Tibial artery (tissue), 4 donors: ENCODE measurements around the gene CCR5.

Experiments
- DNase-seq, 2 donors: peaks; one replicate each; pipeline ENCODE4 v3.0.0-alpha.2; 2019
- H3K27ac ChIP-seq, 2 donors: fragments of 200-600 bp; sonication (generic) in 1 of 2; 1 replicate in 1 of 2; 2 replicates in 1 of 2; pipeline ENCODE4 v1.5.1; 2018 to 2019; ENCODE audit warnings: mild to moderate bottlenecking in 1 of 2
- H3K27me3 ChIP-seq, 2 donors: fragments of 200-600 bp; sonication (generic) in 1 of 2; one replicate each; pipeline versions ENCODE4 v1.5.1 to v1.6.0; 2016 to 2019
- H3K36me3 ChIP-seq, 3 donors: fragments of 200-600 bp; sonication (generic) in 2 of 3; one replicate each; pipeline ENCODE4 v1.5.1; 2016 to 2019; ENCODE audit warnings: mild to moderate bottlenecking in 2 of 3
- H3K4me1 ChIP-seq, 4 donors: fragments of 200-600 bp; sonication (generic) in 2 of 4; 1 replicate in 3 of 4; 2 replicates in 1 of 4; pipeline ENCODE4 v1.5.1; 2016 to 2019
- H3K4me3 ChIP-seq, 2 donors: fragments of 200-600 bp; sonication (generic) in 1 of 2; 1 replicate in 1 of 2; 2 replicates in 1 of 2; pipeline ENCODE4 v1.5.1; 2018 to 2019; ENCODE audit warnings: mild to moderate bottlenecking in 2 of 2
- H3K9me3 ChIP-seq, 3 donors: fragments of 200-600 bp; sonication (generic) in 1 of 3; one replicate each; pipeline ENCODE4 v1.5.1; 2016 to 2019
- CTCF ChIP-seq, 2 experiments: fragments of 200-600 bp in 1 of 2; fragments of 450-650 bp in 1 of 2; IDR thresholded peaks; one replicate each; pipeline ENCODE4 v1.5.1; 2017 to 2019; ENCODE audit warnings: antibody characterized with exemption in 2 of 2, mild to moderate bottlenecking in 1 of 2, moderate library complexity in 1 of 2
- intact Hi-C: fragments of 100-400 bp; cut with DNase I; formaldehyde crosslinking; loops from one replicate; pipeline ENCODE4 v1.15.0; 2023; ENCODE audit warnings: low total_unique reads

The CCR5 gene

DNA sequence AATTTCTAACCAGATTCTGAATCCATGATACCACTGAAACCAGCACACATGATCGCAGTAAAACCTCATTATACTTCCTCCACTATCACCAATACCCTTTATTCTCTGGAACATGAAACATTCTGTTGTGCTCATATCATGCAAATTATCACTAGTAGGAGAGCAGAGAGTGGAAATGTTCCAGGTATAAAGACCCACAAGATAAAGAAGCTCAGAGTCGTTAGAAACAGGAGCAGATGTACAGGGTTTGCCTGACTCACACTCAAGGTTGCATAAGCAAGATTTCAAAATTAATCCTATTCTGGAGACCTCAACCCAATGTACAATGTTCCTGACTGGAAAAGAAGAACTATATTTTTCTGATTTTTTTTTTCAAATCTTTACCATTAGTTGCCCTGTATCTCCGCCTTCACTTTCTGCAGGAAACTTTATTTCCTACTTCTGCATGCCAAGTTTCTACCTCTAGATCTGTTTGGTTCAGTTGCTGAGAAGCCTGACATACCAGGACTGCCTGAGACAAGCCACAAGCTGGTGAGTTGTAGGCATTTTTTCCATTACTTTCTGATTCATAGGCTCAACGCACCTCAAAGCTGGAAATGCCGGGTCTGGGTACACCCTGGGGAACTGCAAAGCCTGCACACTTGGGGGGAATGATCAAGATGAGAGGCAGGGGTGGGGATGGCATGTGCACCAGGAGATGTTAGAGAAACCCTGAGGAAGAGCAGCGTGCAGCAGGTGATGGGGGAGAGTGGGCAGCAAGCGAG lies 16.9 kb upstream of the CCR5 start, which contains the start of gene CCR2:
Gene CCR2, plus strand, starts transcription at position 465 of the 764 bp plus-strand sequence. CDS start 3,417 bp downstream, outside the sequence.
- no peak for TF ChIP-seq CTCF (IDR thresholded peaks at IDR 0.05)
- Histone ChIP-seq H3K27ac (no peak within 1 kb of the TSS), H3K36me3 (no peaks in the 10 kb centered on the region), H3K4me1 (no peaks in the 10 kb centered on the region), H3K9me3 (no peaks in the 10 kb centered on the region), H3K27me3 (peaks cover 0 to 9% of the 10 kb centered on the region in 2 donors), H3K4me3 (no peak within 1 kb of the TSS)
- intact Hi-C loops: no loop called here
- no peak for DNase-seq

- no peak overlapping the region for H3K27ac ChIP-seq
- H3K4me1 ChIP-seq: no peaks in the 10 kb centered on the region
- no peak overlapping the region for H3K4me3 ChIP-seq
- intact Hi-C loops: no loop called here
- no peaks in the 10 kb centered on the region for H3K9me3 ChIP-seq
- DNase-seq: no peak
- no peaks in the 10 kb centered on the region for H3K36me3 ChIP-seq
- TF ChIP-seq CTCF (IDR thresholded peaks at IDR 0.05): no peak
- H3K27me3 ChIP-seq: peaks cover 0 to 9% of the 10 kb centered on the region in 2 donors
Observed at GRCh38 chr3:46354478-46354877, 16.3 kb upstream of the CCR5 start.

- H3K27me3 ChIP-seq: peaks cover 0 to 9% of the 10 kb centered on the region in 2 donors
- no peaks in the 10 kb centered on the region for H3K36me3 ChIP-seq
- no peak overlapping the region for H3K4me3 ChIP-seq
- no peak for DNase-seq
- intact Hi-C loops: no loop called here
- H3K4me1 ChIP-seq: no peaks in the 10 kb centered on the region
- H3K9me3 ChIP-seq: no peaks in the 10 kb centered on the region
- H3K27ac ChIP-seq: no peak overlapping the region
- no peak for TF ChIP-seq CTCF (IDR thresholded peaks at IDR 0.05)
Observed at GRCh38 chr3:46354984-46355383, 15.8 kb upstream of the CCR5 start.

DNA sequence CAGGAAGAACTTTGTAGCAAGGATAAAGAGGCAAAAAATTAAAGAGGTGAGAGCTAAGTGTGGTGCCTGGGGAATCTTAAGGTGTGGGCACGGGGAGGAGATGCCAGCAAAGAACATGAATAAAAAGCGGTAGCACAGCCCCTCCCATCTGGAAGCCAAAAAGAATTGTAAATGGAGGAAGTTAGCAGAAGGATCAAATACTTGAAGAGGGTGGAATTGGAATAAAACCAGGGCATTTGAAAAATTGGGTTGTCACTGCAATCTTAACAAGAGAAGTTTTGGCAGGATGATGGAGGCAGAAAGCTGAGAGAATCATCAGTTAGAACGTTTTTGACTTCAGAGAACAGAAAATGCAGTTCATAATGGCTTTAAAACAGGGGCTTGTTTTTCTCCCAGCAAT lies 14.5 kb upstream of the CCR5 start:
- H3K4me3 ChIP-seq: no peak overlapping the region
- H3K36me3 ChIP-seq: no peaks in the 10 kb centered on the region
- no peak overlapping the region for H3K27ac ChIP-seq
- no peak for TF ChIP-seq CTCF (IDR thresholded peaks at IDR 0.05)
- no peaks in the 10 kb centered on the region for H3K4me1 ChIP-seq
- DNase-seq: no peak
- intact Hi-C loops: no loop called here
- no peaks in the 10 kb centered on the region for H3K9me3 ChIP-seq
- peaks cover 0 to 7% of the 10 kb centered on the region in 2 donors for H3K27me3 ChIP-seq

DNA sequence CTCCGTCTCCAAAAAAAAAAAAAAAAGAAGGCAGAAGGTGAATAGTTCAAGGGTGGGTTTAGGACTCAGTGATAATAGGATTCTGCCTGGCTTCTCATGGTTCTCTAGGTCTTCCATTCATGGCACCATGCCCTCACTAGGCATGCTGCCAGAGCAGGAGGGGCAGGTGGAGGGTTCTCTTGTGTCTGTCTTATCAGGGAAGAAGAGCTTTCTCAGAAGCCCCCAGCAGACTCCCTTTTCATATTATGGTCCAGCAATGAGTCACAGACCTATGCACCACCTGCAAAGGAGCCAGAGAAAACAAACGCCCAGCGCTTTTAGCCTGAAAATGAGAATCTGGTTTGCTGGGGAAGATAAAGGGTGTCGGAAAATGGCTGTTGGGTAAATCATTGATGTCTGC lies 13.8 kb upstream of the CCR5 start:
- H3K27me3 ChIP-seq: peaks cover 0 to 6% of the 10 kb centered on the region in 2 donors
- no peaks in the 10 kb centered on the region for H3K36me3 ChIP-seq
- H3K4me1 ChIP-seq: no peaks in the 10 kb centered on the region
- intact Hi-C loops: no loop called here
- no peak overlapping the region for H3K4me3 ChIP-seq
- no peak for DNase-seq
- no peaks in the 10 kb centered on the region for H3K9me3 ChIP-seq
- TF ChIP-seq CTCF (IDR thresholded peaks at IDR 0.05): no peak
- H3K27ac ChIP-seq: no peak overlapping the region
